Measurements from ENCODE around the gene VAV1.

VAV1 gene

GRCh38 chr19:6873708-6874431 is 101.4 kb downstream of the VAV1 start:
- WGBS, 2 experiments (ENCODE audit: insufficient coverage in 2 of 2), result 74 to 83% methylated on average over 4 of the region's 10 CpGs
- Histone ChIP-seq H3K4me3 (ENCODE audit: extremely low read depth, insufficient read depth, low read length, poor library complexity, severe bottlenecking) (no peak overlapping the region), H3K27ac (ENCODE audit: low read depth, low read length, severe bottlenecking) (no peak overlapping the region), H3K36me3 (ENCODE audit: control insufficient read depth, insufficient read depth, low read length) (no peaks in the 10 kb centered on the region), H3K9me3 (ENCODE audit: control insufficient read depth, low read length) (peaks cover 30% of the 10 kb centered on the region), H3K4me1 (ENCODE audit: control insufficient read depth, insufficient read depth, low read length, poor library complexity, severe bottlenecking) (no peaks in the 10 kb centered on the region)

- Histone ChIP-seq H3K9me3 (ENCODE audit: control insufficient read depth, low read length) (peaks cover 30% of the 10 kb centered on the region), H3K36me3 (ENCODE audit: control insufficient read depth, insufficient read depth, low read length) (no peaks in the 10 kb centered on the region), H3K27ac (ENCODE audit: low read depth, low read length, severe bottlenecking) (no peak overlapping the region), H3K4me1 (ENCODE audit: control insufficient read depth, insufficient read depth, low read length, poor library complexity, severe bottlenecking) (no peaks in the 10 kb centered on the region), H3K4me3 (ENCODE audit: extremely low read depth, insufficient read depth, low read length, poor library complexity, severe bottlenecking) (no peak overlapping the region)
- whole genome bisulfite sequencing, 2 experiments (ENCODE audit: insufficient coverage in 2 of 2), result 73 to 75% methylated on average over 1 to 2 of the region's 2 CpGs
These were observed 102.7 kb downstream of the VAV1 start for GRCh38 chr19:6875218-6875617.

- H3K4me3 ChIP-seq (ENCODE audit: extremely low read depth, insufficient read depth, low read length, poor library complexity, severe bottlenecking), result no peak overlapping the region
- no peaks in the 10 kb centered on the region for H3K36me3 ChIP-seq (ENCODE audit: control insufficient read depth, insufficient read depth, low read length)
- H3K4me1 ChIP-seq (ENCODE audit: control insufficient read depth, insufficient read depth, low read length, poor library complexity, severe bottlenecking), result no peaks in the 10 kb centered on the region
- H3K9me3 ChIP-seq (ENCODE audit: control insufficient read depth, low read length), result peaks cover 34% of the 10 kb centered on the region
- no peak overlapping the region for H3K27ac ChIP-seq (ENCODE audit: low read depth, low read length, severe bottlenecking)
- WGBS, 2 experiments (ENCODE audit: insufficient coverage in 2 of 2), result 27 to 29% methylated on average over 1 to 2 of the region's 7 CpGs
These were observed 104.2 kb downstream of the VAV1 start for GRCh38 chr19:6876748-6877147.

- Histone ChIP-seq H3K4me1 (ENCODE audit: control insufficient read depth, insufficient read depth, low read length, poor library complexity, severe bottlenecking) (no peaks in the 10 kb centered on the region), H3K9me3 (ENCODE audit: control insufficient read depth, low read length) (peaks cover 33% of the 10 kb centered on the region), H3K27ac (ENCODE audit: low read depth, low read length, severe bottlenecking) (no peak overlapping the region), H3K36me3 (ENCODE audit: control insufficient read depth, insufficient read depth, low read length) (no peaks in the 10 kb centered on the region), H3K4me3 (ENCODE audit: extremely low read depth, insufficient read depth, low read length, poor library complexity, severe bottlenecking) (no peak overlapping the region)
- 76 to 80% methylated on average over 4 of the region's 4 CpGs for WGBS, 2 experiments (ENCODE audit: insufficient coverage in 2 of 2)
These were observed 105.3 kb downstream of the VAV1 start for GRCh38 chr19:6877766-6878165.

- 66 to 69% methylated on average over 4 to 6 of the region's 7 CpGs for WGBS, 2 experiments (ENCODE audit: insufficient coverage in 2 of 2)
- Histone ChIP-seq H3K36me3 (ENCODE audit: control insufficient read depth, insufficient read depth, low read length) (no peaks in the 10 kb centered on the region), H3K27ac (ENCODE audit: low read depth, low read length, severe bottlenecking) (no peak overlapping the region), H3K4me1 (ENCODE audit: control insufficient read depth, insufficient read depth, low read length, poor library complexity, severe bottlenecking) (no peaks in the 10 kb centered on the region), H3K4me3 (ENCODE audit: extremely low read depth, insufficient read depth, low read length, poor library complexity, severe bottlenecking) (no peak overlapping the region), H3K9me3 (ENCODE audit: control insufficient read depth, low read length) (peaks cover 52% of the 10 kb centered on the region)
These were observed 113.9 kb downstream of the VAV1 start for GRCh38 chr19:6886277-6886897.

GRCh38 chr19:6887316-6887715 is 114.8 kb downstream of the VAV1 start, which contains the start of gene ADGRE1:
Gene ADGRE1, plus strand, starts transcription at chr19:6887579. Its CDS starts 30 bp downstream, at chr19:6887609.
- H3K9me3 ChIP-seq (ENCODE audit: control insufficient read depth, low read length), result peaks cover 53% of the 10 kb centered on the region
- 50 to 57% methylated on average over 2 to 3 of the region's 4 CpGs for WGBS, 2 experiments (ENCODE audit: insufficient coverage in 2 of 2)
- H3K4me1 ChIP-seq (ENCODE audit: control insufficient read depth, insufficient read depth, low read length, poor library complexity, severe bottlenecking), result no peaks in the 10 kb centered on the region
- no peak within 1 kb of the TSS for H3K27ac ChIP-seq (ENCODE audit: low read depth, low read length, severe bottlenecking)
- no peak within 1 kb of the TSS for H3K4me3 ChIP-seq (ENCODE audit: extremely low read depth, insufficient read depth, low read length, poor library complexity, severe bottlenecking)
- H3K36me3 ChIP-seq (ENCODE audit: control insufficient read depth, insufficient read depth, low read length), result no peaks in the 10 kb centered on the region

GRCh38 chr19:6888967-6889366 is 116.5 kb downstream of the VAV1 start:
- Histone ChIP-seq H3K27ac (ENCODE audit: low read depth, low read length, severe bottlenecking) (no peak overlapping the region), H3K36me3 (ENCODE audit: control insufficient read depth, insufficient read depth, low read length) (no peaks in the 10 kb centered on the region), H3K4me3 (ENCODE audit: extremely low read depth, insufficient read depth, low read length, poor library complexity, severe bottlenecking) (no peak overlapping the region), H3K4me1 (ENCODE audit: control insufficient read depth, insufficient read depth, low read length, poor library complexity, severe bottlenecking) (no peaks in the 10 kb centered on the region), H3K9me3 (ENCODE audit: control insufficient read depth, low read length) (peaks cover 57% of the 10 kb centered on the region)
- 71 to 75% methylated on average over 2 of the region's 2 CpGs for WGBS, 2 experiments (ENCODE audit: insufficient coverage in 2 of 2)

GRCh38 chr19:6890401-6890913 is 117.9 kb downstream of the VAV1 start:
- no peak overlapping the region for H3K27ac ChIP-seq (ENCODE audit: low read depth, low read length, severe bottlenecking)
- peaks cover 65% of the 10 kb centered on the region for H3K9me3 ChIP-seq (ENCODE audit: control insufficient read depth, low read length)
- no peak overlapping the region for H3K4me3 ChIP-seq (ENCODE audit: extremely low read depth, insufficient read depth, low read length, poor library complexity, severe bottlenecking)
- no peaks in the 10 kb centered on the region for H3K4me1 ChIP-seq (ENCODE audit: control insufficient read depth, insufficient read depth, low read length, poor library complexity, severe bottlenecking)
- WGBS, 2 experiments (ENCODE audit: insufficient coverage in 2 of 2), result 33 to 56% methylated on average over 2 of the region's 3 CpGs
- no peaks in the 10 kb centered on the region for H3K36me3 ChIP-seq (ENCODE audit: control insufficient read depth, insufficient read depth, low read length)

GRCh38 chr19:6890938-6891337 is 118.4 kb downstream of the VAV1 start:
- Histone ChIP-seq H3K27ac (ENCODE audit: low read depth, low read length, severe bottlenecking) (no peak overlapping the region), H3K4me3 (ENCODE audit: extremely low read depth, insufficient read depth, low read length, poor library complexity, severe bottlenecking) (no peak overlapping the region), H3K36me3 (ENCODE audit: control insufficient read depth, insufficient read depth, low read length) (no peaks in the 10 kb centered on the region), H3K9me3 (ENCODE audit: control insufficient read depth, low read length) (peaks cover 70% of the 10 kb centered on the region), H3K4me1 (ENCODE audit: control insufficient read depth, insufficient read depth, low read length, poor library complexity, severe bottlenecking) (no peaks in the 10 kb centered on the region)
- 60 to 64% methylated on average over 2 to 4 of the region's 8 CpGs for WGBS, 2 experiments (ENCODE audit: insufficient coverage in 2 of 2)

GRCh38 chr19:6891761-6892385 is 119.4 kb downstream of the VAV1 start:
- no peaks in the 10 kb centered on the region for H3K36me3 ChIP-seq (ENCODE audit: control insufficient read depth, insufficient read depth, low read length)
- no peak overlapping the region for H3K27ac ChIP-seq (ENCODE audit: low read depth, low read length, severe bottlenecking)
- no peaks in the 10 kb centered on the region for H3K4me1 ChIP-seq (ENCODE audit: control insufficient read depth, insufficient read depth, low read length, poor library complexity, severe bottlenecking)
- 64 to 74% methylated on average over 5 to 7 of the region's 8 CpGs for WGBS, 2 experiments (ENCODE audit: insufficient coverage in 2 of 2)
- no peak overlapping the region for H3K4me3 ChIP-seq (ENCODE audit: extremely low read depth, insufficient read depth, low read length, poor library complexity, severe bottlenecking)
- H3K9me3 ChIP-seq (ENCODE audit: control insufficient read depth, low read length), result peaks cover 74% of the 10 kb centered on the region

Data from mesodermal cell (in vitro differentiated cells).